Suprapubic skin (tissue), 4 donors: Measurements from ENCODE around the gene TSPEAR. TPM values are rescaled to one million over a fixed set of nuclear protein-coding genes. Genes with fewer than 3 reads are reported as not detected.

Experiments
- DNase-seq, 2 donors: peaks; one replicate each; pipeline ENCODE4 v3.0.0-alpha.2; 2019; ENCODE audit warnings: low spot score in 2 of 2
- H3K27ac ChIP-seq: fragments of 200-600 bp; sonication (generic); one replicate; pipeline ENCODE4 v1.5.1; 2019
- H3K27me3 ChIP-seq: fragments of 200-600 bp; sonication (generic); one replicate; pipeline ENCODE4 v1.5.1; 2019
- H3K36me3 ChIP-seq: fragments of 200-600 bp; sonication (generic); one replicate; pipeline ENCODE4 v1.5.1; 2019
- H3K4me1 ChIP-seq: fragments of 200-600 bp; sonication (generic); one replicate; pipeline ENCODE4 v1.5.1; 2019
- H3K4me3 ChIP-seq: fragments of 200-600 bp; sonication (generic); one replicate; pipeline ENCODE4 v1.5.1; 2019; ENCODE audit warnings: mild to moderate bottlenecking
- H3K9me3 ChIP-seq: fragments of 200-600 bp; sonication (generic); one replicate; pipeline ENCODE4 v1.5.1; 2019
- EP300 ChIP-seq: sonication (generic); formaldehyde crosslinking; IDR thresholded peaks from one replicate; pipeline ENCODE4 v1.6.1; 2017; ENCODE audit warnings: antibody characterized with exemption
- POLR2A ChIP-seq, 2 donors: fragments of 450-650 bp; IDR thresholded peaks; one replicate each; pipeline ENCODE4 v1.6.1; 2017; ENCODE audit warnings: antibody characterized with exemption in 2 of 2, mild to moderate bottlenecking in 2 of 2, moderate library complexity in 2 of 2
- POLR2AphosphoS5 ChIP-seq, 3 donors: sonication (generic); formaldehyde crosslinking; IDR thresholded peaks; one replicate each; pipeline ENCODE4 v1.6.1; 2017; ENCODE audit warnings: antibody characterized with exemption in 3 of 3
- WGBS: methylation state at CpG from one replicate; pipeline ENCODE4 v1.1.5; 2018; 5-methylcytosine and 5-hydroxymethylcytosine counted together
- total RNA-seq, 4 donors: library from RNA; depleted of rRNA; stranded (reverse); fragments of >200 nt; gene quantifications; one replicate each; pipeline ENCODE4 v1.1.0, GENCODE V29; 2016
- TF ChIP-seq, protein P1 (sequence below), 2 donors: fragments of 200-600 bp in 1 of 2; fragments of 450-650 bp in 1 of 2; sonication (generic) in 1 of 2; IDR thresholded peaks; one replicate each; pipeline ENCODE4 v1.5.1; 2016 to 2019; ENCODE audit warnings: antibody characterized with exemption in 2 of 2, mild to moderate bottlenecking in 1 of 2, moderate library complexity in 1 of 2

TSPEAR gene
- total RNA-seq, 4 donors from 2014 or later = 0.21 to 0.59 (median 0.32) TPM; not detected in 1

DNA sequence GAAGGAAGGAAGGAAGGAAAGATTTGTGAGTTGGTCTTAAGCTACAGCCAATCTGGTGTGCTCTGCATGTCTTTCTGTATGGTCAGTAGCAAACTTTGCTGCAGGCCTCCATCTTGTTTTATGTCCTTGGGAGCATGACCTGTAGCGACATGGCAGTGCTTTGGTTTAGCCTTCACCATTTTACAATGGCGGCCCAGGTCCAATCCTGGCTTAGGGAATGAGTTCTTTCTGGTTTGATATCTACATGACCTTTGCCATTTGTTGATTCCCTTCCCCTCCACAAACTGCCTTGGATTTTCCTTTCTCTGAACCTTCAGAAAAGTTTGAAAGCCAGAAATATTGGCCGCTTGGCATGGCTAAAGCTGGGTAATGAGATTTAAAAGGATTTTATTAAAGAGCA lies 30.5 kb upstream of the TSPEAR start:
- H3K36me3 ChIP-seq = no peaks in the 10 kb centered on the region
- DNase-seq = peak in 1 of 2 donors; percentile 13
- H3K4me3 ChIP-seq = no peak overlapping the region
- H3K27me3 ChIP-seq = no peaks in the 10 kb centered on the region
- no peaks in the 10 kb centered on the region for H3K4me1 ChIP-seq
- 94% methylated on average over 3 of the region's 3 CpGs for WGBS
- no peak for TF ChIP-seq POLR2AphosphoS5 (IDR thresholded peaks at IDR 0.05)
- TF ChIP-seq POLR2A (IDR thresholded peaks at IDR 0.05) = no peak
- no peaks in the 10 kb centered on the region for H3K9me3 ChIP-seq
- no peak overlapping the region for H3K27ac ChIP-seq

DNA sequence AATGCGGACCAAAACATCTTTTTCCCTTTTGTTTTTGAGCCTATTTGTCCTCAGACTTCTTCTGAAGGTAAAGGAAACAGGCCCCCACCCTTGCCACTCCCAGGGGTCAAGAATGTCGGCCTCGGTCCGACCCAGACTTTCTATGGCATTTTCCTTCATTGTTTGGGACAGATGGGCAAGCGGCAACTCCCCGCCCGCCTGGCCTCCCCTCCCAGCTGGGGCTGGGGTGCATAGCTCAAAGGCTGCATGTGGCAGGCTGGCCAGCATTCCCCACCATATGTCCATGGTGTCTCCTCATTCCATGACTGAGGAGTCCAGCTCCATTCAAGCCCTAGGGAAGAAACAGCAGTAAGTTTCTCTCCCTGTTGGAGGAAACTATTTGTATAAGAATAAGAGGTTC lies 29.4 kb upstream of the TSPEAR start:
- H3K4me3 ChIP-seq = no peak overlapping the region
- DNase-seq = peak; percentile 20 to 54
- TF ChIP-seq POLR2A (IDR thresholded peaks at IDR 0.05) (no peak), EP300 (no peak), POLR2AphosphoS5 (IDR thresholded peaks at IDR 0.05) (no peak)
- TF ChIP-seq, protein P1, sequence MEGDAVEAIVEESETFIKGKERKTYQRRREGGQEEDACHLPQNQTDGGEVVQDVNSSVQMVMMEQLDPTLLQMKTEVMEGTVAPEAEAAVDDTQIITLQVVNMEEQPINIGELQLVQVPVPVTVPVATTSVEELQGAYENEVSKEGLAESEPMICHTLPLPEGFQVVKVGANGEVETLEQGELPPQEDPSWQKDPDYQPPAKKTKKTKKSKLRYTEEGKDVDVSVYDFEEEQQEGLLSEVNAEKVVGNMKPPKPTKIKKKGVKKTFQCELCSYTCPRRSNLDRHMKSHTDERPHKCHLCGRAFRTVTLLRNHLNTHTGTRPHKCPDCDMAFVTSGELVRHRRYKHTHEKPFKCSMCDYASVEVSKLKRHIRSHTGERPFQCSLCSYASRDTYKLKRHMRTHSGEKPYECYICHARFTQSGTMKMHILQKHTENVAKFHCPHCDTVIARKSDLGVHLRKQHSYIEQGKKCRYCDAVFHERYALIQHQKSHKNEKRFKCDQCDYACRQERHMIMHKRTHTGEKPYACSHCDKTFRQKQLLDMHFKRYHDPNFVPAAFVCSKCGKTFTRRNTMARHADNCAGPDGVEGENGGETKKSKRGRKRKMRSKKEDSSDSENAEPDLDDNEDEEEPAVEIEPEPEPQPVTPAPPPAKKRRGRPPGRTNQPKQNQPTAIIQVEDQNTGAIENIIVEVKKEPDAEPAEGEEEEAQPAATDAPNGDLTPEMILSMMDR (IDR thresholded peaks at IDR 0.05) = no peak
- H3K4me1 ChIP-seq = no peaks in the 10 kb centered on the region
- H3K27me3 ChIP-seq = no peaks in the 10 kb centered on the region
- H3K27ac ChIP-seq = no peak overlapping the region
- H3K36me3 ChIP-seq = no peaks in the 10 kb centered on the region
- 96% methylated on average over 7 of the region's 7 CpGs for WGBS
- no peaks in the 10 kb centered on the region for H3K9me3 ChIP-seq

DNA sequence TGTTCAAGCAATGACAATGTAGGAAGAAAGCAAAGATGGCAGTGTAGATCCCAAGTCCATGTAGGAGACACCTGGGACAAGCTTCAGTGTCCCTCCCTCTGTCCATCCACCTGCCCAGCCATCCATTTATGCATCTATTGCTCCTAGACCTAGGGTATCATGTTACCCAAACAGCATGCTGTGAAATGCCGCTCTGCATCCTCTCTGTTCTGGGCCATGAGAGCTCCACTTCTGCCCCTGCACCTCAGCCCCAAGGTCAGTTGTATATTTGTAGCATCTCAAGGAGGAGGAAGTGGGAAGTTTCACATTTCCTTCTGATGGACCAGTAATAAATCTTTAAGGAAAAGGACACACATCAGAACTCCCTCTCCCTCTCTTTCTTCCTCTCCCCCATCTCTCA lies 27.9 kb upstream of the TSPEAR start:
- WGBS = 100% methylated on average over 1 of the region's 1 CpG
- no peak overlapping the region for H3K27ac ChIP-seq
- H3K4me3 ChIP-seq = no peak overlapping the region
- H3K27me3 ChIP-seq = peaks cover 8% of the 10 kb centered on the region
- H3K36me3 ChIP-seq = no peaks in the 10 kb centered on the region
- H3K9me3 ChIP-seq = no peaks in the 10 kb centered on the region
- peak in 1 of 2 donors; percentile 20 for DNase-seq
- H3K4me1 ChIP-seq = no peaks in the 10 kb centered on the region
- TF ChIP-seq POLR2A (IDR thresholded peaks at IDR 0.05) (no peak), EP300 (no peak), POLR2AphosphoS5 (IDR thresholded peaks at IDR 0.05) (no peak)
- TF ChIP-seq, protein P1 (IDR thresholded peaks at IDR 0.05) = no peak

DNA sequence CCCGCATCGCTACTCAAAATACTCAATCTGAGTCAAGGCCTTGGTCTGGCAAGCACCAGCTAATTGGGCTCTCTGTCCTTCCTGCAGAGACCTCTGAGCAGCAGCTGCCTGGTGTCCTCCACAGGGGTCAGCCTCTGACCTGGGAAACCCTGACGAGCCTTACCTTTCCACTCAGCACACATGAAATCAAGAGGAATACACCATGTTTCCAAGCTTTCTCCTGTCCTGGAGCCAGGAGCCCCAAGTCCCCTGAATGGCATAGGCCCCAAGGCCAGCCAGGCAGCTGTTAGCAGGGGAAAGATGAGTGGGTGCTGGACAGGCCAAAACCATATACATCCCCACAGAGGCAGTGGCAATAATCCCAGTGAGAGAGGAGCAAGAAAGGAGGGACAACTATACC lies 27.2 kb upstream of the TSPEAR start:
- Histone ChIP-seq H3K36me3 (no peaks in the 10 kb centered on the region), H3K27ac (no peak overlapping the region), H3K4me1 (no peaks in the 10 kb centered on the region), H3K9me3 (no peaks in the 10 kb centered on the region), H3K4me3 (no peak overlapping the region), H3K27me3 (peaks cover 8% of the 10 kb centered on the region)
- TF ChIP-seq POLR2AphosphoS5 (IDR thresholded peaks at IDR 0.05) (no peak), EP300 (no peak), POLR2A (IDR thresholded peaks at IDR 0.05) (no peak)
- TF ChIP-seq, protein P1 (IDR thresholded peaks at IDR 0.05) = no peak
- DNase-seq = peak; percentile 20 to 22
- 100% methylated on average over 3 of the region's 3 CpGs for WGBS

DNA sequence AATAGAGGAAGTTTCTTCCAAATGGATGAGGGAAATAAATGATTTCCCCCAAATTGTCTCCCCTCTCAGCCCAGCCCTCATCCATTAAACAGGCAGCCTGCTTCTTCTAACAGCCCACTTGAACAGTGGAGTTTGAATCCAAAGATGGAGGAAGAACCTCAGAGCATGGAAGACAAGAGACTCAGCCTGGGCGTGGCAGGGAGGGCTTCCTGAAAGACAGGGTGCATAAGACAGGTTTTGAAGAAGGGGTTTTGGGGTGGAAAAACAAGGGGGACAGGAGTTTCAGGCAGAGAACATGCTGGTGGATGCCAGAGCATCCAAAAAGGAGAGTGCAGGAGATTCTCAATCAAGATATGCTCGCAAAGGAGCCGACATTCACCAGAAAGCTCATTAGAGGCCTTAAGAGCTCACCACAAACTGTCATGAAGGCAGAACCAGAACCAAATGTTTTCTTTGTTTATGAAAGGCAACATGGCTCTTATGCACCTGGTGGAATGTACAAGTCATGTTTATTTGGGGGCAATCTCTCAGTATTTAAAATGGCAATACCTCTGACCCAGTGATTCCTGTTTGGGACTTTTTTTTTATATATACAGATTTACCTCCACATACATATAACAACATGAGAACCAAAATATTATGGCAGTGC lies 26.5 kb upstream of the TSPEAR start:
- H3K36me3 ChIP-seq = no peaks in the 10 kb centered on the region
- TF ChIP-seq POLR2AphosphoS5 (IDR thresholded peaks at IDR 0.05) = no peak
- TF ChIP-seq, protein P1 (IDR thresholded peaks at IDR 0.05) = no peak
- no peak for TF ChIP-seq EP300
- TF ChIP-seq POLR2A (IDR thresholded peaks at IDR 0.05) = no peak
- DNase-seq = peak in 1 of 2 donors; percentile 24
- 80% methylated on average over 3 of the region's 3 CpGs for WGBS
- no peaks in the 10 kb centered on the region for H3K9me3 ChIP-seq
- H3K27ac ChIP-seq = no peak overlapping the region
- H3K27me3 ChIP-seq = peaks cover 10% of the 10 kb centered on the region
- no peaks in the 10 kb centered on the region for H3K4me1 ChIP-seq
- no peak overlapping the region for H3K4me3 ChIP-seq
